GM21423 (cell line): ENCODE measurements around the gene SLIT1.

Experiments used
- ATAC-seq: cut with Tn5 transposase; IDR thresholded peaks from one replicate; pipeline ENCODE4 v1.9.1; 2021; ENCODE audit warnings: mild to moderate bottlenecking, moderate library complexity; ENCODE audit not compliant: unreplicated experiment

SLIT1 gene

DNA sequence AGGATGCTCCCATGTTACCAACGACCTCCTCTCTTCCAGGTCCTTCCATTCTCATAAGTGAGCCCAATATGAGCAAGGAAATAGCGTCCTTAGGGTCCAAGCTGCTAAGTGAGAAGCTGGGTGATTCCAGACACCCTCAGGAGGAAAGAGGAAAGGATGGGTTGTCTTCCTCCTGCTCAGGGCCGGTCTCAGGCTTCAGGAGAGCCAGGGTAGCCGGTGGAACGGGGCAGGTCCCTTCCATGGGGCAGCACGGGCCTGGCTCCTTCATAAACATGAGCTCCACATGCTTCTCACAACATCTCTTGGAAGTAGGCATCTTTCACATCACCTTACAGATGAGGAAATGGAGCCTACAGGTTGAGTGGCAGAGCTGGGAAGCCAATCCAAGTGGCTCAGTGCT, 12.7 kb downstream of the SLIT1 start:
- ATAC-seq, result no peak

DNA sequence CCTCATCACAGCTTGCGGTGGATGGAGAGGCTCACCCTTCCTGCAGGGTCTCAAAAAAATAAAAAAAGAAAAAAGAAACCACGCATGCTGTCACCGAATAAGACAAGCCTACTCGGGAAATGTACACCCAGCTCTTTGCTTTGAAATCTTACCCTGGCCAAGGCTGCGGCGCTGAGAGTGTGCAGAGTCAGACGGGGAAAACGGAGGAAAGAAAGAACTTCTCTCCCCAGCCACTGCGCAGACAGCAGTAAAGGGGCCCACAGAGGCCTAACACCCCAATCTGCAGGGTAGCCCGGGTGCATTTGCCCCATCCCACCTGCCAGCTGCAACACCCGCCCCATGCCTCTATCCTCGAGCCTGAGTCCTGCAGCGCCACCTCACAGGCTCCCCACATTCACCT, 14.8 kb downstream of the SLIT1 start:
- ATAC-seq, result no peak

GRCh38 chr10:97169911-97170693, 15.7 kb downstream of the SLIT1 start:
- ATAC-seq, result no peak

- no peak for ATAC-seq
Observed at GRCh38 chr10:97169063-97169462, 16.7 kb downstream of the SLIT1 start.

DNA sequence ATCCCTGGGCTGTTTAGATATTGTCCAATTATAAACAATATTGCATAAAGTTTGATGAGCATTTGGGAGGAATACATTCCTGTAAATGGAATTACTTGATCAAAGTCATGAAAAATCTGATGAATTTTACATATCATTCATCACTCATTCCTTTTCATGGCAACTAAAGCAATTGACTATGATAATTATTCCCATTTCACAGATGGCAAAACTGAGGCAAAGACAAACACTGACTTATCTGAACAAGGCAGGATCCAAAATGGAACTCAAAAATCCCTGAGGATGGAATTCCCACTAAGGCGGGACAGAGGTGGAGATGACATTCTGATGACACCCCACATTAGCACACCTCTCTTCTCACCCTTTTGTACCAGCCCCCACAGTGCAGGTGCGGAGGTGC, 17.1 kb downstream of the SLIT1 start:
- ATAC-seq, result no peak

DNA sequence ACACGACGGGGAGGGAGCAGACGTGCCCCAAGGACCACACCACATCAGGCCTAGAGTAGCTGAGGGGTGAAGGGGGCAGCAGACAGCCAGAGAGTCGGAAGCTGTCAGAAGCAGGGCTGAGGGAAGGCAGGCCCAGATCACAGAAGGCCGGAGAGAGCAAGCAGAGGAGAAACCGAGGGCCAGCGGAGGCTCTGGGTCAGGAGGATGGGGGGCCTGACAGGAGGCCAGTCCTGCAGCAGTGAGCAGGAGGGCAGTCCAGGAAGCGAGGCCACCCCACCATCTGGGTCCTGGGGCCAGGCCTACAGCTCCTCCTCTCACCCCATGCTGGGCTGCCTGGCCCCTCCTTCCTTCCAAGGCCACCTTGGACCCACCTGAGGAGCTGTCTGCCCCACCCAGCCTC, 20.3 kb downstream of the SLIT1 start:
- no peak for ATAC-seq

- no peak for ATAC-seq
Observed at GRCh38 chr10:97163781-97164501, 21.8 kb downstream of the SLIT1 start.

DNA sequence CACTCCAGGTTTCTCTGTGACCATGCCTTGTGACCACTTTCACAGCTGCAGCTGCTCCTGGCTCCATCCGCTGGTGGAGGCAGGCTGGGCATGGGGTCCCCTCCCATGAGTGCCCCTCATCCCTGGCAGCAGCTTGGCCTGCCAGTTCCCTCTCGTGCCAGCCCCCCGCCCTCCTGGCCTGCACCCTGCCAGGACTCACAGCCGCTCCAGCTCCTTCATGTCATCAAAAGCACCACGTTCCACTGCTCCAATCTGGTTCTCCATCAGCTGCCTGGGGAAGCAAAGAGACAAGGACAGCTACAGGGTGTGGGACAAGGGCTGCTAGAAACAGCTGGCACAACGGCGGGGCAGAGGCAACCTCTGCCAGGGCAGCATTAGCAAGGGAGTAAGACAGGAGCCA, 22.6 kb downstream of the SLIT1 start:
- ATAC-seq, result no peak

- ATAC-seq, result no peak
Observed at GRCh38 chr10:97159646-97160305, 26.0 kb downstream of the SLIT1 start.

- ATAC-seq, result no peak
Observed at GRCh38 chr10:97157578-97158095, 28.1 kb downstream of the SLIT1 start.

- ATAC-seq, result no peak
Observed at GRCh38 chr10:97154781-97155180, 31.0 kb downstream of the SLIT1 start.

DNA sequence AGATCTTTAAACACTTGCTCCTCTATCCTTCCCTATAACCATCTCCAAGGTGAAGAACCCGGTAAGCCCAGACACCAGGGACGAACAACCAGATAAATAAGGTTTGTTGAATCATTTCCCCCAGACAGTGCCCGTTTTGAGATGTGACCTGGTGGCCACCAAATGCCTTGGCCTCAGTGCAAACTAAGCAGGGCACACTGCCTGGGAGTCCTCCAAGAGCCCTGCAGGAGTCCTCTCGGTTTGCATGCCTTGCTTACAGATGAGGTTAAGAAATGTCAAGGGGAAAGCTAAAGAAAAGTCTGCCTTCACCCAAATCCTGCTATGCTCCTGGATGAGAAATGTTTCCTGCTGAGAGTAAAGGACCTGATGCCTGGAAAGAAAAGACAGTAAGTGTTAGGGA, 31.6 kb downstream of the SLIT1 start:
- no peak for ATAC-seq

GRCh38 chr10:97153270-97153850, 32.4 kb downstream of the SLIT1 start:
- no peak for ATAC-seq

DNA sequence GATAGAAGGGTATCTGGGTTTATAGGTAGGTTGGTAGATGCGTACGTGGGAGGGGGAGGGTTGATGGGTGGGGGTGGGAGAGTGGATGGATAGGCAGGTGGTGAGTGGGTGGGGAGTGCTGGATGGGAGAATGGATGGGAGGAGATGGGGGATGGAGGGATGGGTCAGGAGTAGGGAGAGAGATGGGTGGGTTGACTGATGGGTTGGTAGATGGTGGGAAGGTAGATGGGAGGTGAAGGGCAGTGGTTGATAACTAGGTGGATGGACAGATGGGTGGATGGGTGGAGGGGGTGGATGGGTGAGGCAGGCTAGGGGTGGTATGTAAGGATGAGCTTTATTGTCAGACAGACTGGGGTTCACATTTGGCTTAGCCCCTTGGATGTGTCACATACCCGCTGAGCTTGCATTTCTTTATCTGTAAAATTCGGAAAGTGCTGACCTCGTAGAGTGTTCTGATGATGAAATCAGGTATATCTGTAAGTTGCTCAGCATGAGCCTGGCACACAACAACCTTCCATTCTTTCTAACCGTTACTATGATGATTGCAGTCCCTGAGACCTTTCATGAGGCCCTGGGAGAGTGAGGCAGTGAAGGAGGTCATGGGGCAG, 34.3 kb downstream of the SLIT1 start:
- ATAC-seq, result no peak

- ATAC-seq, result no peak
Observed at GRCh38 chr10:97150616-97151015, 35.1 kb downstream of the SLIT1 start.

DNA sequence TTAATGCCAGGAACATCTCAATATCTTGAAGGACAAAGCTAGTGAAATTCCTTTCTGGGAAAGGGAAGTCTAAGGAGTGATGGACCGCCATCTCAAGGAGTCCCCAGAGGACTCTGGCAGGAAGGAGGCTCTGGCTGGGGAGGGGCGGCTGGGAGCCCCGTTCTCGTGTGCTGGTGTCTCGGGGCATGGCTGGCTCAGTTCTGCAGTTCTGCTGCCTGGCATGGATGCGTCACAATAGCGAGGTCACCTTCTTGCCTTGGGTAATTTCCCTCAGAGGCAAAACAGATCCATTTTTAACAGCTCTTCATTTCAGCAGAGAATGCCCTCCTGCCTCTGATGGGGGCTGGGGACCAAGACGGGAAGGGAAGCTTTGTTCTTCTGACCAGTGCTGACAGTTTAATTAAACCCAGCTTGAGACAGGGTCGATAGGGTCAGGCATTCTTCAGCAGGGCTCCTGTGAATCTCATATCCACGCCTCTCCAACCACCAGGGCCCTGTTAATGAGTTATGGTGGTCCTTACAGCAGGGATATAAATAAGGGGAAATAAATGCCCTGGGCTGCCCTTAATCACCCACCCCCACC, 35.7 kb downstream of the SLIT1 start:
- no peak for ATAC-seq

- no peak for ATAC-seq
Observed at GRCh38 chr10:97149079-97149531, 36.7 kb downstream of the SLIT1 start.

DNA sequence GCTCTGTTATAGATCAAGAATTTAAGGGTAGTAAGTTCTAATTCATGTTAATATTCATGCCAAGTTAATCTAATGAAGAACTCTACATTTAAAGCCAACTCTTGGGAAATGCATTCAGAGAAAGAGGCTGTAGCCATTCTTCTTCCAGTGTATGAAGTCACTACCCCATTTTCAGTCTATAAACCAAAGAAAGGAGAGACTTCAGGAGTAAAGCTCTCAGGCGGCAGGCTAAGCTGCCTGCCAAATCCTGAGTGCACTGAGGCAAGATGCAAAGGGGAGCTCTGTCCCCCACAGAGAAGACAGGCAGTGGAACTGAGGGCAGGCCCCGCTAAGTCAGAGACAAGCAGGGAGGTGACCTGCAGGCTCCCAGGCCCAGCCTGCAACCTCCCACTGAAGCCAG, 41.5 kb downstream of the SLIT1 start:
- ATAC-seq, result no peak

DNA sequence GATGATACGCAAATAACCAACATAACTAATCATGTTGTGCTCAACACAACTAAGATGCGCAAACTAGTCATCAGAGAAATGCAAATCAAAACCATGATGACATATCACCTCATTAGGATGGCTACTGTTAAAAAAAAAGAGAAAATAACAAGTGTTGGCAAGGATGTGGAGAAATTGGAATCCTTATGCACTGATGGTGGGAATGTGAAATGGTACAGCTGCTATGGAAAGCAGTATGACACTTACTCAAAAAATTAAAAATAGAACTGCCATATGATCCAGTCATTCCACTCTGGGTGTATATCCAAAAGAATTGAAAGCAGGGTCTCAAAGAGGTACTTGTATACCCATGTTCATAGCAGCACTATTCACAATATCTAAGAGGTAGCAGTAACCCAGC, 42.9 kb downstream of the SLIT1 start:
- ATAC-seq, result no peak

DNA sequence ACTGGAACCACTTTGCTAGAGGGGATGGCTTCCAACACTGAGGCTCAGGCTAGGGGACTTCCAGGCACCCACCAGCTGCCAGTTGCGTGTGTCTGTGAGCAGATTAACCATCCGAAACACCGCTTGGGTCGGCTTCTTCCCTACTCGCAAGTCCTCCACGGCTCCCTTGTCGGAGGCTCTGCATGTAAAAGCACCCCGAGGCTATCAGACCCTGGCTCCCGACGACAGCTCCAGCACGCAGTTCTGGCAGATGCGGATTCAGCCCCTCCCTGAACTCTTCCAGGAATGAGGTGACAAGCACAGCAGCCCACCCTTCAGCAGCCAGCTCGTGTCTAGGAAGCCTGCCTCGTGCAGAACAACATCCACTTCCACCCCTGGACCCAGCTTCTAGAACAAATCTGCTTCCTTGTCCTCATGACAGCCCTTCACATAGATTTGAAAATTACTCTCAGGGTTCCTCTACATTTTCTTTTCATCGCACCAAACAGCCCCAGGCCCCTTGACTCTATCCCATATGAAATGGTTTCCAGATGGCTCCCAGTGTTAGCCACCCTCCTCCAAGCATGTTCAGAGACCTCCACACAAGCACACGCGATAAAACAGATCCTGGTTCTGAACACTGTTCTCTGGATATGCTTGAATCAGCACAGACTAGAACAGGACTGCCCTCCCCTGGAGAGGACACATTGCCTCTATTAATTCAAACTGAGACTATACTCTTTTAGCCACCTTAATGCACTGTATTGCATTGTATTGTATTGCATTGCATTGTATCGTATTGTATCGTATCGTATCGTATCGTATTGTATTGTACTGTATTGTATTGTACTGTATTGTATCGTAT, 44.6 kb downstream of the SLIT1 start:
- no peak for ATAC-seq
